ENCODE data around the gene EID1. TPM values are rescaled to one million over a fixed set of nuclear protein-coding genes. Genes with fewer than 3 reads are reported as not detected.
"Not testable (repeated sequence)": the region's sequence is repeated elsewhere in the genome, so short reads cannot be mapped to it uniquely, and the experiment has no call there.

The EID1 gene
- total RNA-seq, 1 donor from 2014 or later: 233 TPM

DNA sequence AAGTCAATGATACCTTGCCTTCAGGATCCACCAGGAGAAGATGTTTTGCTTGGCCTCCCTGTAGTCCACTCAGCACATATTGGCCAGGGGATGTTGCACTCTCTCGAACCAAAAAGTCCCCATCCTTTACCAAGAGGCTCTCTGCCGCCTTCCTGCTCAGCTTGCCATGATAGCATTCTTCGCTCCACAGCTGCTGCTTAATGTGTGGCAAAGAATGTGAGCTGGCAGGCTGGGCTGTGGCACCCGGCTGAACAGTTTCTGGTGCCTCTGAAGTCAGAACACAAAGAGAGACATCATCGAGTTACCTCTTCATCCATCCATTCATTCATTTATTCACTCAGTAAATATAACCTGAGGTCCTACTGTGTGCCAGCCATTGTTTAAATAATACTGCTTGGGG, 43.2 kb upstream of the EID1 start:
- Histone ChIP-seq H3K36me3 (ENCODE audit: control insufficient read depth, insufficient read depth, low read length) (no peaks in the 10 kb centered on the region), H3K27me3 (ENCODE audit: control insufficient read depth, insufficient read depth, low read length) (no peaks in the 10 kb centered on the region), H3K4me3 (ENCODE audit: low read depth, low read length) (no peak overlapping the region)
- DNase-seq (ENCODE audit: low read depth) (no peak), FAIRE-seq (no peak)
- TF ChIP-seq CTCF (IDR thresholded peaks at IDR 0.05; ENCODE audit: insufficient read depth, low read length, severe bottlenecking): no peak

- H3K36me3 ChIP-seq (ENCODE audit: control insufficient read depth, insufficient read depth, low read length): no peaks in the 10 kb centered on the region
- no peak overlapping the region for H3K4me3 ChIP-seq (ENCODE audit: low read depth, low read length)
- DNase-seq (ENCODE audit: low read depth): no peak
- no peak for TF ChIP-seq CTCF (IDR thresholded peaks at IDR 0.05; ENCODE audit: insufficient read depth, low read length, severe bottlenecking)
- no peaks in the 10 kb centered on the region for H3K27me3 ChIP-seq (ENCODE audit: control insufficient read depth, insufficient read depth, low read length)
- no peak for FAIRE-seq
These were observed 35.4 kb upstream of the EID1 start for GRCh38 chr15:48842501-48842900.

DNA sequence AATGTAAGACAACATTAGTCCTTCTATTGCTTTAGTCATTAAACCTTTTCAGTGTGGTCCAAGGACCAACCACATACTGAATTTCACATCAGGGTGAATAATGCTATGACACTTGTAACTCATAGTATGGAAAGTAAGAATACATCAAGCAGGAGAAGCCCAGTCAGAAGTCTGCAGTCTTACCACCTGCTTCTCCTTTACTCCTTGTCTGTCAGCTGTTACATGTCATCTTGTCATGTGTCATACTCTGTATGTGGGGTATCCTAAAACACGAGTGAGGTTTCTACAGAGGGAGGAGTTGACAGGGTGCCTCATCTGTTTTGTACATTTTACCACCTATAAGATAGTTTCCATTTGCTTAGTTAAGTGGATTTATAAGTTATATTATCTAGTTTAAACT, 32.8 kb upstream of the EID1 start:
- no peak for TF ChIP-seq CTCF (IDR thresholded peaks at IDR 0.05; ENCODE audit: insufficient read depth, low read length, severe bottlenecking)
- DNase-seq (ENCODE audit: low read depth) (no peak), FAIRE-seq (no peak)
- Histone ChIP-seq H3K36me3 (ENCODE audit: control insufficient read depth, insufficient read depth, low read length) (no peaks in the 10 kb centered on the region), H3K4me3 (ENCODE audit: low read depth, low read length) (no peak overlapping the region), H3K27me3 (ENCODE audit: control insufficient read depth, insufficient read depth, low read length) (no peaks in the 10 kb centered on the region)

DNA sequence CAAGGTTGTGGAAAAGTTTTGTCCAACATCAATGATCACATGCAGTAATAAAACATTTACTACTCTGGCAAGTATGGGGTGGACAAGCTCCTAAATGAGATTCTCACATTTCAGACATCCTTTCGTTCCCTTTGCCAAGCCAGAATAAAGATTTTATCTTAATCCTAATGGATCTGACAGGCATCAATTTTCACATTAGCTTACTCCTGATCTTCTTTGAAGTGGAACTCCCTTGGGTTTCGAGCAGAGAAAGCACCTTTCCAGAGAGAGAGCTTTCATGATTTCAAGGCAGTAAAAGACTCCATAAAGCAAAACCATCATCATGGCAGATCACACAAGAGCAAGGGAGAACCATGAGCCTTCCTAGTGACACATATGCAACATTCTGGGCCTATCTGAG, 27.3 kb upstream of the EID1 start:
- no peak for TF ChIP-seq CTCF (IDR thresholded peaks at IDR 0.05; ENCODE audit: insufficient read depth, low read length, severe bottlenecking)
- H3K4me3 ChIP-seq (ENCODE audit: low read depth, low read length): no peak overlapping the region
- H3K36me3 ChIP-seq (ENCODE audit: control insufficient read depth, insufficient read depth, low read length): no peaks in the 10 kb centered on the region
- DNase-seq (ENCODE audit: low read depth) (no peak), FAIRE-seq (no peak)
- H3K27me3 ChIP-seq (ENCODE audit: control insufficient read depth, insufficient read depth, low read length): no peaks in the 10 kb centered on the region

- FAIRE-seq (no peak), DNase-seq (ENCODE audit: low read depth) (no peak)
- TF ChIP-seq CTCF (IDR thresholded peaks at IDR 0.05; ENCODE audit: insufficient read depth, low read length, severe bottlenecking): no peak
- Histone ChIP-seq H3K36me3 (ENCODE audit: control insufficient read depth, insufficient read depth, low read length) (no peaks in the 10 kb centered on the region), H3K4me3 (ENCODE audit: low read depth, low read length) (no peak overlapping the region), H3K27me3 (ENCODE audit: control insufficient read depth, insufficient read depth, low read length) (no peaks in the 10 kb centered on the region)
These were observed 26.0 kb upstream of the EID1 start for GRCh38 chr15:48851956-48852355.

DNA sequence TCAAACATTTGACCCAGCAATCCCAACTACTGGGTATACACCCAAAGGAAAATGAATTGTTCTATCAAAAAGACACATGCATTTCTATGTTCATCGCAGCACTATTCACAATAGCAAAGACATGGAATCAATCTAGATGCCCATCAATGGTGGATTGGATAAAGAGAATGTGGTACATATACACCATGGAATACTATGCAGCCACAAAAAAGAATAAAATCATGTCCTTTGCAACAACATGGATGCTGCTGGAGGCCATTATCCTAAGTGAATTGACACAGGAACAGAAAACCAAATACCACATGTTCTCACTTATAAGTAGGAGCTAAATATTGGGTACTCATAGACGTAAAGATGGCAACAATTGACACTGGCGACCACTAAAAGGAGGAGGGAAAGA, 23.5 kb upstream of the EID1 start:
- DNase-seq (ENCODE audit: low read depth); H3K4me3 ChIP-seq (ENCODE audit: low read depth, low read length); H3K27me3 ChIP-seq (ENCODE audit: control insufficient read depth, insufficient read depth, low read length); FAIRE-seq; H3K36me3 ChIP-seq (ENCODE audit: control insufficient read depth, insufficient read depth, low read length): not testable (repeated sequence)
